Measurements from ENCODE around the gene ANKRD30B.
"Not testable (repeated sequence)": the region's sequence is repeated elsewhere in the genome, so short reads cannot be mapped to it uniquely, and the experiment has no call there.

DNA sequence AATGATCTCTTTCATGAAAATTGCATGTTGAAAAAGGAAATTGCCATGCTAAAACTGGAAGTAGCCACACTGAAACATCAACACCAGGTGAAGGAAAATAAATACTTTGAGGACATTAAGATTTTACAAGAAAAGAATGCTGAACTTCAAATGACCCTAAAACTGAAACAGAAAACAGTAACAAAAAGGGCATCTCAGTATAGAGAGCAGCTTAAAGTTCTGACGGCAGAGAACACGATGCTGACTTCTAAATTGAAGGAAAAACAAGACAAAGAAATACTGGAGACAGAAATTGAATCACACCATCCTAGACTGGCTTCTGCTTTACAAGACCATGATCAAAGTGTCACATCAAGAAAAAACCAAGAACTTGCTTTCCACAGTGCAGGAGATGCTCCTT is 103.6 kb downstream of the ANKRD30B start:
- TF ChIP-seq, protein P1, sequence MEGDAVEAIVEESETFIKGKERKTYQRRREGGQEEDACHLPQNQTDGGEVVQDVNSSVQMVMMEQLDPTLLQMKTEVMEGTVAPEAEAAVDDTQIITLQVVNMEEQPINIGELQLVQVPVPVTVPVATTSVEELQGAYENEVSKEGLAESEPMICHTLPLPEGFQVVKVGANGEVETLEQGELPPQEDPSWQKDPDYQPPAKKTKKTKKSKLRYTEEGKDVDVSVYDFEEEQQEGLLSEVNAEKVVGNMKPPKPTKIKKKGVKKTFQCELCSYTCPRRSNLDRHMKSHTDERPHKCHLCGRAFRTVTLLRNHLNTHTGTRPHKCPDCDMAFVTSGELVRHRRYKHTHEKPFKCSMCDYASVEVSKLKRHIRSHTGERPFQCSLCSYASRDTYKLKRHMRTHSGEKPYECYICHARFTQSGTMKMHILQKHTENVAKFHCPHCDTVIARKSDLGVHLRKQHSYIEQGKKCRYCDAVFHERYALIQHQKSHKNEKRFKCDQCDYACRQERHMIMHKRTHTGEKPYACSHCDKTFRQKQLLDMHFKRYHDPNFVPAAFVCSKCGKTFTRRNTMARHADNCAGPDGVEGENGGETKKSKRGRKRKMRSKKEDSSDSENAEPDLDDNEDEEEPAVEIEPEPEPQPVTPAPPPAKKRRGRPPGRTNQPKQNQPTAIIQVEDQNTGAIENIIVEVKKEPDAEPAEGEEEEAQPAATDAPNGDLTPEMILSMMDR (IDR thresholded peaks at IDR 0.05) = not testable (repeated sequence)
- not testable (repeated sequence) for TF ChIP-seq POLR2A (IDR thresholded peaks at IDR 0.05)

Measured in thyroid gland (tissue), 4 donors.